Neural crest cell (in vitro differentiated cells): Measurements from ENCODE around the gene AFAP1. TPM values are rescaled to one million over a fixed set of nuclear protein-coding genes. Genes with fewer than 3 reads are reported as not detected.

Source experiments
- DNase-seq: peaks from one replicate; pipeline ENCODE4 v3.0.0; 2021; ENCODE audit warnings: low read depth, mixed read lengths, low spot score
- H3K27ac Mint-ChIP-seq: one replicate; pipeline ENCODE4 v1.8.0; 2021; ENCODE audit warnings: mild to moderate bottlenecking, mixed read lengths; ENCODE audit not compliant: unreplicated experiment
- H3K27me3 Mint-ChIP-seq: 2 replicates; pipeline ENCODE4 v1.8.0; 2021; ENCODE audit warnings: low read depth, mild to moderate bottlenecking, mixed read lengths
- H3K36me3 Mint-ChIP-seq: 2 replicates; pipeline ENCODE4 v1.8.0; 2021; ENCODE audit warnings: low read depth, mild to moderate bottlenecking, mixed read lengths
- H3K4me1 Mint-ChIP-seq: 2 replicates; pipeline ENCODE4 v1.8.0; 2021; ENCODE audit warnings: mixed read lengths
- H3K4me3 Mint-ChIP-seq: one replicate; pipeline ENCODE4 v1.8.0; 2021; ENCODE audit warnings: mild to moderate bottlenecking, mixed read lengths
- H3K9me3 Mint-ChIP-seq: 2 replicates; pipeline ENCODE4 v1.8.0; 2021; ENCODE audit warnings: mixed read lengths
- CTCF ChIP-seq: fragments of 200-600 bp; sonication (generic); conservative IDR thresholded peaks from 2 replicates; pipeline ENCODE4 v1.5.0; 2021; ENCODE audit warnings: antibody characterized with exemption, mild to moderate bottlenecking
- total RNA-seq: library from RNA; stranded (reverse); gene quantifications from 2 replicates; pipeline ENCODE4 v1.2.1, GENCODE V29; 2021

Gene AFAP1
- total RNA-seq, 1 donor from 2014 or later, result 28.1 TPM

- Mint-ChIP-seq H3K27me3 (peaks cover 4% of the 10 kb centered on the region), H3K27ac (no peak overlapping the region), H3K9me3 (no peaks in the 10 kb centered on the region), H3K36me3 (no peaks in the 10 kb centered on the region), H3K4me1 (peaks cover 14% of the 10 kb centered on the region), H3K4me3 (peak overlapping the region; percentile 51)
- TF ChIP-seq CTCF, result no peak
- no peak for DNase-seq
Observed at GRCh38 chr4:7943211-7943610, 3.5 kb upstream of the AFAP1 start.

DNA sequence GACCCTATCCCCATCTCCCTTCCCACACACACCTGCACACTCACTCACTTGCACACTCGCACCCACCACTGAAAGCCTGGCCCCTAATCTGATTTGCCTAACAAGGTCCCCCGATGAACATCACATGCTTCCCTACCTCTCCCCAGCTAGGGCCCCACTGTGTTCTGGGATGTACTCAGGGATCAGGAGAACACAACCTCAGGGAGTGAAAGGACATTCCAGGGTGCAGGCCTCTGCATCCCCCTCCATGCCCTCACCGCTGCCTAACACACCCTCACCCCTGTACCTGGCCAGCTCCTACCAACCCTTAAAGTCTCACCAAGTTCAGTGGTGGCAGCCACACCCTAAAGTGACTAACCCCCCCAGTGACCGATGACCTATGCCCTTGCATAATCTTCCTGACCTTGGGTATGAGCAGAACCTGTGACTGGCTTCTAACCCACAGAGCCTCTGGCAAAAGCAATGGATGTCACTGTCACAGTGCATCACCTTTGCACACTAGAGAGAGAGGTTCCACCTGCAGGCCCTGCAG, 2.4 kb upstream of the AFAP1 start:
- no peak for DNase-seq
- peaks cover 23% of the 10 kb centered on the region for H3K4me1 Mint-ChIP-seq
- no peaks in the 10 kb centered on the region for H3K36me3 Mint-ChIP-seq
- H3K27me3 Mint-ChIP-seq, result peaks cover 5% of the 10 kb centered on the region
- peak overlapping the region; percentile 79 for H3K4me3 Mint-ChIP-seq
- no peak overlapping the region for H3K27ac Mint-ChIP-seq
- H3K9me3 Mint-ChIP-seq, result no peaks in the 10 kb centered on the region
- no peak for TF ChIP-seq CTCF

GRCh38 chr4:7941111-7941964, 1.7 kb upstream of the AFAP1 start:
- Mint-ChIP-seq H3K4me3 (peak overlapping the region; percentile 78), H3K4me1 (peaks cover 27% of the 10 kb centered on the region)
- no peak for DNase-seq

GRCh38 chr4:7938609-7939376, 868 bp downstream of the AFAP1 start:
- Mint-ChIP-seq H3K4me3 (peak overlapping the region; percentile 85), H3K36me3 (no peaks in the 10 kb centered on the region), H3K27ac (no peak overlapping the region), H3K27me3 (peaks cover 7% of the 10 kb centered on the region), H3K4me1 (peaks cover 34% of the 10 kb centered on the region), H3K9me3 (no peaks in the 10 kb centered on the region)
- peak; percentile 36 for DNase-seq
- no peak for TF ChIP-seq CTCF

More at GRCh38 chr4:7941111-7941964, 1.7 kb upstream of the AFAP1 start:
- H3K36me3 Mint-ChIP-seq, result no peaks in the 10 kb centered on the region
- TF ChIP-seq CTCF, result no peak
- no peak overlapping the region for H3K27ac Mint-ChIP-seq
- H3K27me3 Mint-ChIP-seq, result peaks cover 7% of the 10 kb centered on the region
- no peaks in the 10 kb centered on the region for H3K9me3 Mint-ChIP-seq

DNA sequence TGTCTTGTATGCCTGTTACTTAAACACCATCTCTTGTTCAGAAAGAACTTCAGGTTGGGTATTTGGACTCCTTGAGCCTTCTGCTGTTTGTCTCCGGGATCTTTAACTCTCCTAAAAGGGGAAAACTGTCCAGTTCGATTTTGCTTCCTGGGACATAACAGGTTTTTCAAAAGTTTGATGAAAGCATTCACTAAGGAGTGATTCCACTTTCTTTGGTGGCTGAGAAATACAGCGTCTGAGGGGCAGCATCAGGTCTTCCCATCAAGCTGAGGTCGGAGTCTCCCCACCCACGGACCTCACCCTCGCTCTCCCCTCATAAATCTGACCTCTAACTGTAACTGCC, 1.4 kb downstream of the AFAP1 start:
- no peak for DNase-seq
- Mint-ChIP-seq H3K4me3 (peak overlapping the region; percentile 85), H3K4me1 (peaks cover 34% of the 10 kb centered on the region), H3K27ac (no peak overlapping the region), H3K27me3 (peaks cover 7% of the 10 kb centered on the region), H3K9me3 (no peaks in the 10 kb centered on the region), H3K36me3 (no peaks in the 10 kb centered on the region)
- no peak for TF ChIP-seq CTCF
